ENCODE results near the gene RPS19.
"Not testable (repeated sequence)": the region's sequence is repeated elsewhere in the genome, so short reads cannot be mapped to it uniquely, and the experiment has no call there.

The RPS19 gene

GRCh38 chr19:41902594-41902993, 42.5 kb downstream of the RPS19 start:
- no peak for DNase-seq

- DNase-seq: peak in 1 of 3 experiments; percentile 46
Observed at GRCh38 chr19:41903193-41903953, 43.3 kb downstream of the RPS19 start.

- peak; percentile 78 to 95 (median 91) for DNase-seq
Observed at GRCh38 chr19:41904118-41904870, 44.2 kb downstream of the RPS19 start.

- no peak for DNase-seq
Observed at GRCh38 chr19:41905273-41906002, 45.4 kb downstream of the RPS19 start.

GRCh38 chr19:41906271-41906670, 46.2 kb downstream of the RPS19 start:
- DNase-seq: no peak

GRCh38 chr19:41906916-41907680, 47.0 kb downstream of the RPS19 start:
- no peak for DNase-seq

- DNase-seq: no peak
Observed at GRCh38 chr19:41907994-41908615, 48.0 kb downstream of the RPS19 start.

- no peak for DNase-seq
Observed at GRCh38 chr19:41908724-41909464, 48.8 kb downstream of the RPS19 start.

GRCh38 chr19:41909706-41910105, 49.7 kb downstream of the RPS19 start:
- DNase-seq: no peak

GRCh38 chr19:41910240-41910991, 50.4 kb downstream of the RPS19 start:
- no peak for DNase-seq

GRCh38 chr19:41910992-41911888, 51.2 kb downstream of the RPS19 start:
- DNase-seq: no peak

- no peak for DNase-seq
Observed at GRCh38 chr19:41911889-41912731, 52.1 kb downstream of the RPS19 start.

GRCh38 chr19:41912899-41913537, 53.0 kb downstream of the RPS19 start:
- DNase-seq: peak in 1 of 3 experiments; percentile 19

- DNase-seq: no peak
Observed at GRCh38 chr19:41913538-41914423, 53.7 kb downstream of the RPS19 start.

- DNase-seq: not testable (repeated sequence)
Observed at GRCh38 chr19:41914424-41914834, 54.4 kb downstream of the RPS19 start.

GRCh38 chr19:41915021-41915775, 55.1 kb downstream of the RPS19 start:
- no peak for DNase-seq

Data from NCI-H1417 (cell line).